H9 (cell line): ENCODE data around the gene HNRNPLL. TPM values are rescaled to one million over a fixed set of nuclear protein-coding genes. Genes with fewer than 3 reads are reported as not detected.

Experiments
- DNase-seq: peaks from one replicate; pipeline ENCODE4 v3.0.0-alpha.2; 2017
- H2AFZ ChIP-seq: one replicate; pipeline ENCODE4 v1.6.1; 2013; ENCODE audit warnings: mild to moderate bottlenecking, low read length, control low read depth, moderate library complexity
- H2AK5ac ChIP-seq: 2 replicates; pipeline ENCODE4 v1.6.1; 2013; ENCODE audit warnings: low read length, control low read depth, mixed read lengths; ENCODE audit not compliant: insufficient read length
- H2BK120ac ChIP-seq: one replicate; pipeline ENCODE4 v1.6.1; 2013; ENCODE audit warnings: low read depth, mild to moderate bottlenecking, low read length, control low read depth, inconsistent platforms; ENCODE audit not compliant: poor library complexity, severe bottlenecking
- H2BK12ac ChIP-seq: 2 replicates; pipeline ENCODE4 v1.6.1; 2013; ENCODE audit warnings: low read length, control low read depth, mixed read lengths, low read depth; ENCODE audit not compliant: insufficient read length
- H2BK15ac ChIP-seq: 2 replicates; pipeline ENCODE4 v1.6.1; 2013; ENCODE audit warnings: low read depth, low read length, control low read depth
- H2BK20ac ChIP-seq: one replicate; pipeline ENCODE4 v1.6.1; 2013; ENCODE audit warnings: low read depth, mild to moderate bottlenecking, low read length, control low read depth, inconsistent platforms; ENCODE audit not compliant: poor library complexity, severe bottlenecking
- H2BK5ac ChIP-seq: 2 replicates; pipeline ENCODE4 v1.6.1; 2013; ENCODE audit warnings: low read length, control low read depth, mixed read lengths; ENCODE audit not compliant: insufficient read length
- H3K14ac ChIP-seq: 2 replicates; pipeline ENCODE4 v1.6.1; 2013; ENCODE audit warnings: low read length, control low read depth; ENCODE audit not compliant: insufficient read depth
- H3K18ac ChIP-seq: 2 replicates; pipeline ENCODE4 v1.6.1; 2013; ENCODE audit warnings: low read depth, mild to moderate bottlenecking, mixed read lengths, low read length, control low read depth; ENCODE audit not compliant: insufficient read length
- H3K23ac ChIP-seq: 2 replicates; pipeline ENCODE4 v1.6.1; 2013; ENCODE audit warnings: low read length, control low read depth, mixed read lengths, low read depth; ENCODE audit not compliant: insufficient read length
- H3K23me2 ChIP-seq: 2 replicates; pipeline ENCODE4 v1.6.1; 2013; ENCODE audit warnings: low read depth, mild to moderate bottlenecking, mixed read lengths, low read length, control low read depth; ENCODE audit not compliant: insufficient read length, poor library complexity, severe bottlenecking
- H3K27ac ChIP-seq: 2 replicates; pipeline ENCODE4 v1.5.1; 2013; ENCODE audit warnings: low read length, control low read depth, mixed read lengths, low read depth; ENCODE audit not compliant: insufficient read length
- H3K27me3 ChIP-seq: 2 replicates; pipeline ENCODE4 v1.6.1; 2013; ENCODE audit warnings: low read length, control low read depth, inconsistent platforms; ENCODE audit not compliant: insufficient read depth
- H3K4ac ChIP-seq: 2 replicates; pipeline ENCODE4 v1.6.1; 2013; ENCODE audit warnings: low read depth, mild to moderate bottlenecking, control low read depth, inconsistent platforms, low read length, moderate library complexity
- H3K4me1 ChIP-seq: 2 replicates; pipeline ENCODE4 v1.6.1; 2013; ENCODE audit warnings: low read length, control low read depth, inconsistent platforms; ENCODE audit not compliant: insufficient read depth
- H3K4me2 ChIP-seq: 2 replicates; pipeline ENCODE4 v1.6.1; 2013; ENCODE audit warnings: low read length, control low read depth, mixed read lengths; ENCODE audit not compliant: insufficient read length, insufficient read depth
- H3K56ac ChIP-seq: 2 replicates; pipeline ENCODE4 v1.6.1; 2013; ENCODE audit warnings: low read depth, mild to moderate bottlenecking, mixed read lengths, low read length, control low read depth; ENCODE audit not compliant: insufficient read length
- H3K79me1 ChIP-seq: 2 replicates; pipeline ENCODE4 v1.6.1; 2013; ENCODE audit warnings: low read depth, mild to moderate bottlenecking, moderate library complexity, low read length, control low read depth, inconsistent platforms; ENCODE audit not compliant: insufficient read depth, poor library complexity, severe bottlenecking
- H3K79me2 ChIP-seq: 2 replicates; pipeline ENCODE4 v1.6.1; 2013; ENCODE audit warnings: low read length, control low read depth, inconsistent platforms; ENCODE audit not compliant: insufficient read depth
- H3K9ac ChIP-seq: 2 replicates; pipeline ENCODE4 v1.6.1; 2013; ENCODE audit warnings: low read length, control low read depth, mixed read lengths; ENCODE audit not compliant: insufficient read length; ENCODE audit errors: extremely low read depth
- H3K9me3 ChIP-seq: one replicate; pipeline ENCODE4 v1.6.1; 2013; ENCODE audit warnings: low read depth, low read length, inconsistent platforms; ENCODE audit not compliant: control insufficient read depth
- H3T11ph ChIP-seq: one replicate; pipeline ENCODE4 v1.6.1; 2013; ENCODE audit warnings: mild to moderate bottlenecking, low read length, control low read depth, inconsistent platforms
- H4K20me1 ChIP-seq: one replicate; pipeline ENCODE4 v1.6.1; 2013; ENCODE audit not compliant: control insufficient read depth, insufficient read length, insufficient read depth
- H4K5ac ChIP-seq: 2 replicates; pipeline ENCODE4 v1.6.1; 2013; ENCODE audit warnings: low read depth, mild to moderate bottlenecking, mixed read lengths, low read length, control low read depth; ENCODE audit not compliant: insufficient read length
- H4K8ac ChIP-seq: replicated peaks from 2 replicates; pipeline ENCODE4 v1.6.1; 2013; ENCODE audit warnings: low read length, control low read depth, mixed read lengths, low read depth; ENCODE audit not compliant: insufficient read length
- H4K91ac ChIP-seq: 2 replicates; pipeline ENCODE4 v1.6.1; 2013; ENCODE audit warnings: low read depth, mild to moderate bottlenecking, moderate library complexity, mixed read lengths, low read length, control low read depth; ENCODE audit not compliant: insufficient read length
- H3K27ac Mint-ChIP-seq, 3 experiments: 2 replicates in 2 of 3; 3 replicates in 1 of 3; pipeline ENCODE4 v1.8.0; 2020 to 2021; ENCODE audit warnings: mixed read lengths in 3 of 3, mild to moderate bottlenecking in 1 of 3, moderate library complexity in 1 of 3
- H3K27me3 Mint-ChIP-seq: 2 replicates; pipeline ENCODE4 v1.8.0; 2021; ENCODE audit warnings: low read depth, mild to moderate bottlenecking, moderate library complexity, mixed read lengths
- H3K36me3 Mint-ChIP-seq, 3 experiments: 2 replicates in 2 of 3; 3 replicates in 1 of 3; pipeline ENCODE4 v1.8.0; 2020 to 2021; ENCODE audit warnings: low read depth in 3 of 3, mixed read lengths in 3 of 3; ENCODE audit not compliant: insufficient read depth in 1 of 3
- H3K4me1 Mint-ChIP-seq, 2 experiments: 2 replicates each; pipeline ENCODE4 v1.8.0; 2020; ENCODE audit warnings: mixed read lengths in 2 of 2
- H3K4me3 Mint-ChIP-seq, 2 experiments: 2 replicates in 1 of 2; 3 replicates in 1 of 2; pipeline ENCODE4 v1.8.0; 2020 to 2021; ENCODE audit warnings: mild to moderate bottlenecking in 2 of 2, mixed read lengths in 2 of 2, moderate library complexity in 1 of 2
- H3K9me3 Mint-ChIP-seq, 2 experiments: 2 replicates in 1 of 2; 3 replicates in 1 of 2; pipeline ENCODE4 v1.8.0; 2020; ENCODE audit warnings: mild to moderate bottlenecking in 2 of 2, mixed read lengths in 2 of 2, moderate library complexity in 1 of 2
- WGBS: extraction: QIAGEN DNeasy Blood & Tissue Kit; methylation state at CpG from one replicate; pipeline ENCODE4 v1.1.7; 2013; ENCODE audit warnings: missing lambda C conversion rate, low lambda C conversion rate, mixed read lengths; ENCODE audit not compliant: insufficient read length; ENCODE audit errors: extremely low coverage; 5-methylcytosine and 5-hydroxymethylcytosine counted together
- total RNA-seq: library from RNA; stranded (reverse); gene quantifications from 2 replicates; pipeline ENCODE4 v1.2.1, GENCODE V29; 2021
- TF ChIP-seq, protein P1 (sequence below): fragments of 200-600 bp; sonication (generic); conservative IDR thresholded peaks from 3 replicates; pipeline ENCODE4 v1.8.0; 2021; ENCODE audit warnings: antibody characterized with exemption, mild to moderate bottlenecking

Gene HNRNPLL
- total RNA-seq, 1 experiment from 2014 or later, result 52.3 TPM

DNA sequence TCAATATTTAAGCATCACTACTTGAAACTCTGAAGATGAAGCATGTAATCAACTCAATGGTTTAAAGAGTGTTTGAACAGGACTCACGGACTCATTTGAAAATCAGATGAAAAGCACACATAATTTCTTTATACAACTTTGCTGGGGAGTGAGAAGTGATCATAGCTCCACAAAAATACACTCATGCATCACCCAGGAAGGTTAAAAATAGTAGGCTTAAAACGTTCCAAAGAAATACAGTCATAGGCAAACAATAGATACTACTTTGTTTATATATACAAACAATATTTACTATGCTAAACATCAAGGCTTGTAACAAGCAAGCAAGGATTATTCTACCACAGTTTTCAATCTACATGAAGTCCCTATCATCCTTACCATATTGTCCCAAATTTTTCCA lies 11.6 kb downstream of the HNRNPLL start:
- H2AFZ ChIP-seq, result no peak overlapping the region

More for the DNA sequence above, 11.6 kb downstream of the HNRNPLL start:
- Histone ChIP-seq H3K56ac (no peak overlapping the region), H2BK15ac (no peak overlapping the region), H3K14ac (no peak overlapping the region), H3K27ac (no peak overlapping the region), H2BK20ac (no peak overlapping the region), H4K8ac (no peak overlapping the region), H4K20me1 (no peaks in the 10 kb centered on the region), H3K4ac (no peak overlapping the region), H3K27me3 (no peaks in the 10 kb centered on the region), H3K4me1 (no peaks in the 10 kb centered on the region; the same call in 1 of the 2 replicates), H3K9ac (no peak overlapping the region), H4K5ac (no peak overlapping the region), H2BK5ac (no peak overlapping the region), H3K79me1 (peaks cover 2% of the 10 kb centered on the region), H3K23ac (no peak overlapping the region), H3K23me2 (no peaks in the 10 kb centered on the region), H3K18ac (no peak overlapping the region), H4K91ac (no peak overlapping the region), H2AK5ac (no peak overlapping the region), H3K9me3 (no peaks in the 10 kb centered on the region), H2BK120ac (no peak overlapping the region), H3K79me2 (peaks cover 15% of the 10 kb centered on the region; the same call in 1 of the 2 replicates), H3K4me2 (no peak overlapping the region), H2BK12ac (no peak overlapping the region), H3T11ph (no peak overlapping the region)
- no peaks in the 10 kb centered on the region for H3K9me3 Mint-ChIP-seq
- no peak overlapping the region for H3K4me3 Mint-ChIP-seq
- H3K27me3 Mint-ChIP-seq, result no peaks in the 10 kb centered on the region
- peaks cover 2 to 32% (median 20%) of the 10 kb centered on the region in 3 experiments; a peak in 5 of 7 replicates for H3K36me3 Mint-ChIP-seq
- TF ChIP-seq, protein P1, sequence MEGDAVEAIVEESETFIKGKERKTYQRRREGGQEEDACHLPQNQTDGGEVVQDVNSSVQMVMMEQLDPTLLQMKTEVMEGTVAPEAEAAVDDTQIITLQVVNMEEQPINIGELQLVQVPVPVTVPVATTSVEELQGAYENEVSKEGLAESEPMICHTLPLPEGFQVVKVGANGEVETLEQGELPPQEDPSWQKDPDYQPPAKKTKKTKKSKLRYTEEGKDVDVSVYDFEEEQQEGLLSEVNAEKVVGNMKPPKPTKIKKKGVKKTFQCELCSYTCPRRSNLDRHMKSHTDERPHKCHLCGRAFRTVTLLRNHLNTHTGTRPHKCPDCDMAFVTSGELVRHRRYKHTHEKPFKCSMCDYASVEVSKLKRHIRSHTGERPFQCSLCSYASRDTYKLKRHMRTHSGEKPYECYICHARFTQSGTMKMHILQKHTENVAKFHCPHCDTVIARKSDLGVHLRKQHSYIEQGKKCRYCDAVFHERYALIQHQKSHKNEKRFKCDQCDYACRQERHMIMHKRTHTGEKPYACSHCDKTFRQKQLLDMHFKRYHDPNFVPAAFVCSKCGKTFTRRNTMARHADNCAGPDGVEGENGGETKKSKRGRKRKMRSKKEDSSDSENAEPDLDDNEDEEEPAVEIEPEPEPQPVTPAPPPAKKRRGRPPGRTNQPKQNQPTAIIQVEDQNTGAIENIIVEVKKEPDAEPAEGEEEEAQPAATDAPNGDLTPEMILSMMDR, result no peak
- DNase-seq, result no peak
- H3K27ac Mint-ChIP-seq, result peak overlapping the region in 1 of 3 experiments; percentile 49; a peak in 2 of 7 replicates
- peaks cover 24 to 28% of the 10 kb centered on the region in 2 experiments for H3K4me1 Mint-ChIP-seq
- no CpG with 5 or more reads among the region's 2 CpGs for WGBS
